Natural killer cell (primary cell): ENCODE data around the gene DENND5A. TPM values are rescaled to one million over a fixed set of nuclear protein-coding genes. Genes with fewer than 3 reads are reported as not detected.

Source experiments
- ATAC-seq, 3 donors: fragments of 150-1000 bp in 2 of 3; fragments of 200-7000 bp in 1 of 3; cut with Tn5 transposase; 1 replicate in 1 of 3; 2 replicates in 2 of 3; pipeline ENCODE4 v1.10.0; 2021; ENCODE audit warnings: mild to moderate bottlenecking in 2 of 3, moderate library complexity in 2 of 3
- DNase-seq, 2 donors: peaks; one replicate each; pipeline versions ENCODE4 v3.0.0 to v3.0.0-alpha.2; 2013 to 2021; ENCODE audit warnings: mixed read lengths in 1 of 2
- H3K27ac ChIP-seq: one replicate; pipeline ENCODE4 v1.5.1; 2013; ENCODE audit warnings: mild to moderate bottlenecking, low read length
- H3K27me3 ChIP-seq: one replicate; pipeline ENCODE4 v1.6.1; 2013; ENCODE audit warnings: low read length; ENCODE audit not compliant: control insufficient read depth, insufficient read depth
- H3K36me3 ChIP-seq: one replicate; pipeline ENCODE4 v1.6.1; 2013; ENCODE audit warnings: low read length; ENCODE audit not compliant: control insufficient read depth, insufficient read depth
- H3K4me1 ChIP-seq: one replicate; pipeline ENCODE4 v1.6.1; 2013; ENCODE audit warnings: low read length; ENCODE audit not compliant: control insufficient read depth, insufficient read depth
- H3K4me3 ChIP-seq: one replicate; pipeline ENCODE4 v1.5.1; 2013; ENCODE audit warnings: low read length
- H3K9me3 ChIP-seq: one replicate; pipeline ENCODE4 v1.6.1; 2013; ENCODE audit warnings: low read length; ENCODE audit not compliant: control insufficient read depth, insufficient read depth
- H3K27ac Mint-ChIP-seq, 2 donors: one replicate each; pipeline ENCODE4 v1.8.0; 2022; ENCODE audit warnings: mild to moderate bottlenecking in 2 of 2, mixed read lengths in 2 of 2, moderate library complexity in 1 of 2
- H3K27me3 Mint-ChIP-seq, 2 donors: one replicate each; pipeline ENCODE4 v1.8.0; 2022; ENCODE audit warnings: low read depth in 2 of 2, mixed read lengths in 2 of 2
- H3K36me3 Mint-ChIP-seq: one replicate; pipeline ENCODE4 v1.8.0; 2022; ENCODE audit warnings: mixed read lengths
- H3K4me1 Mint-ChIP-seq, 2 donors: one replicate each; pipeline ENCODE4 v1.8.0; 2022; ENCODE audit warnings: mixed read lengths in 2 of 2
- H3K4me3 Mint-ChIP-seq: one replicate; pipeline ENCODE4 v1.8.0; 2022; ENCODE audit warnings: mild to moderate bottlenecking, moderate library complexity, mixed read lengths
- H3K9me3 Mint-ChIP-seq, 2 donors: one replicate each; pipeline ENCODE4 v1.8.0; 2022; ENCODE audit warnings: mixed read lengths in 2 of 2
- WGBS: methylation state at CpG from one replicate; pipeline ENCODE4 v1.1.7; 2013; ENCODE audit warnings: missing lambda C conversion rate; ENCODE audit not compliant: insufficient coverage; 5-methylcytosine and 5-hydroxymethylcytosine counted together
- intact Hi-C: fragments of 100-400 bp; cut with micrococcal nuclease; formaldehyde crosslinking; loops from one replicate; pipeline ENCODE4 v1.14.2; 2022
- total RNA-seq, 4 donors: library from RNA; stranded (reverse); fragments of 120-200 nt in 1 of 4; gene quantifications; one replicate each; pipeline versions ENCODE4 v1.2.3 to v1.2.4, GENCODE V29; 2013 to 2022
- TF ChIP-seq, protein P1 (sequence below): fragments of 200-600 bp; IDR thresholded peaks from one replicate; pipeline ENCODE4 v1.8.0; 2022; ENCODE audit warnings: antibody characterized with exemption

DENND5A gene
- total RNA-seq, 3 donors from 2014 or later (not counting 1 experiment from before 2014, with no cell fraction given) = 23.8 to 42.5 (median 38.7) TPM

DNA sequence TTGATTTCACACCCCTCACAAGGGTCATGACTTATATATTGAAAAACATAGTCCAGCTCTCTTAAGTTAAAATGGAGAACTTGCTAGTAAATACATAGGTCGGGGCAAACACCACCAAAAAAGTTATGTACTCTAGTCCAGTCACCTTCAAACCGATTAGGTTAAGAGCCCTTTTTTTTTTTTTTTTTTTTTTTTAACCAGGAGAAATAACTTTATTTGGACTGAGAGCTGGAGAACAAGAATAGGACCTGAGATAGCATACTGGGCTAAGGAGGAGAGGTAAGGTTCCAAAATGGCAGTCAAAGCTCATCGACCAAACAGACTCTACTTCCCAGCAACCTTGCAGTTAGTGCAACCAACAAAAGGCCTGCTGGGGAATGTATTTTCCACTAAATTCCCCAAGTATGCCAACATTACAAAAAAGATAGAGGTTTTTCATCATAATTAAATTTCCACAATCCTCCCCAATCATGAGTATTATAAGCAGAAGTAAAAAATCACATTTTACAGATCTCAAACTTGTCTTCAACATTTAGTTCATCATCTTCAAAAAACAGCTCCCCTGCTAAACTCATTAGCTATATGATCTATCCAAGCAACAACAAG lies 45.4 kb upstream of the DENND5A start:
- Mint-ChIP-seq H3K9me3 (no peaks in the 10 kb centered on the region), H3K27me3 (no peaks in the 10 kb centered on the region), H3K36me3 (no peaks in the 10 kb centered on the region), H3K4me3 (no peak overlapping the region), H3K4me1 (peaks cover 46 to 48% of the 10 kb centered on the region in 2 donors), H3K27ac (no peak overlapping the region)
- Histone ChIP-seq H3K27ac (no peak overlapping the region), H3K36me3 (no peaks in the 10 kb centered on the region), H3K9me3 (no peaks in the 10 kb centered on the region), H3K27me3 (no peaks in the 10 kb centered on the region), H3K4me1 (peaks cover 17% of the 10 kb centered on the region), H3K4me3 (no peak overlapping the region)
- intact Hi-C loops = no loop called here
- no peak for DNase-seq
- no peak for ATAC-seq
- TF ChIP-seq, protein P1, sequence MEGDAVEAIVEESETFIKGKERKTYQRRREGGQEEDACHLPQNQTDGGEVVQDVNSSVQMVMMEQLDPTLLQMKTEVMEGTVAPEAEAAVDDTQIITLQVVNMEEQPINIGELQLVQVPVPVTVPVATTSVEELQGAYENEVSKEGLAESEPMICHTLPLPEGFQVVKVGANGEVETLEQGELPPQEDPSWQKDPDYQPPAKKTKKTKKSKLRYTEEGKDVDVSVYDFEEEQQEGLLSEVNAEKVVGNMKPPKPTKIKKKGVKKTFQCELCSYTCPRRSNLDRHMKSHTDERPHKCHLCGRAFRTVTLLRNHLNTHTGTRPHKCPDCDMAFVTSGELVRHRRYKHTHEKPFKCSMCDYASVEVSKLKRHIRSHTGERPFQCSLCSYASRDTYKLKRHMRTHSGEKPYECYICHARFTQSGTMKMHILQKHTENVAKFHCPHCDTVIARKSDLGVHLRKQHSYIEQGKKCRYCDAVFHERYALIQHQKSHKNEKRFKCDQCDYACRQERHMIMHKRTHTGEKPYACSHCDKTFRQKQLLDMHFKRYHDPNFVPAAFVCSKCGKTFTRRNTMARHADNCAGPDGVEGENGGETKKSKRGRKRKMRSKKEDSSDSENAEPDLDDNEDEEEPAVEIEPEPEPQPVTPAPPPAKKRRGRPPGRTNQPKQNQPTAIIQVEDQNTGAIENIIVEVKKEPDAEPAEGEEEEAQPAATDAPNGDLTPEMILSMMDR = no peak
- 100% methylated on average over 2 of the region's 3 CpGs for WGBS

DNA sequence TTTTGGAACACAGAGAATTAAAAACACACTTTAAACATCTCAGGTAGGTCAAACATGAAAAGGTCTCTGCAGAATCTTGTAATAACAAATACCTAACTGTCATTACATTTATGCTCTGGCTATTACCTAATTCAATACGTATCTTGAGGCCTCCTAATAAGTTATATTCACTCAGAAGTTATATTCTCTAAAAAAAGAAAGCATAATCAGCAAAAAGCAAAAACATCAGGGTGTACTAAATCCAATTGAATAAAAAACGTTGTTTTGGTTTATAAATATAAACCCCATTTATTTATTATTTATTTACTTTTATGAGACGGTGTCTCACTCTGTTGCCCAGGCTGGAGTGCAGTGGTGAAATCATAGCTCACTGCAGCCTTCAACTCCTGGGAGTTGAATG lies 39.0 kb upstream of the DENND5A start:
- TF ChIP-seq, protein P1 = no peak
- intact Hi-C loops = no loop called here
- no peaks in the 10 kb centered on the region for H3K27me3 ChIP-seq
- Mint-ChIP-seq H3K4me1 (peaks cover 19 to 23% of the 10 kb centered on the region in 2 donors), H3K36me3 (no peaks in the 10 kb centered on the region), H3K27ac (no peak overlapping the region), H3K27me3 (no peaks in the 10 kb centered on the region), H3K9me3 (no peaks in the 10 kb centered on the region), H3K4me3 (no peak overlapping the region)
- no peak overlapping the region for H3K27ac ChIP-seq
- H3K36me3 ChIP-seq = peaks cover 4% of the 10 kb centered on the region
- H3K9me3 ChIP-seq = no peaks in the 10 kb centered on the region
- no peak overlapping the region for H3K4me3 ChIP-seq
- ATAC-seq = no peak
- DNase-seq = no peak
- H3K4me1 ChIP-seq = no peaks in the 10 kb centered on the region
- 94% methylated on average over 1 of the region's 3 CpGs for WGBS

DNA sequence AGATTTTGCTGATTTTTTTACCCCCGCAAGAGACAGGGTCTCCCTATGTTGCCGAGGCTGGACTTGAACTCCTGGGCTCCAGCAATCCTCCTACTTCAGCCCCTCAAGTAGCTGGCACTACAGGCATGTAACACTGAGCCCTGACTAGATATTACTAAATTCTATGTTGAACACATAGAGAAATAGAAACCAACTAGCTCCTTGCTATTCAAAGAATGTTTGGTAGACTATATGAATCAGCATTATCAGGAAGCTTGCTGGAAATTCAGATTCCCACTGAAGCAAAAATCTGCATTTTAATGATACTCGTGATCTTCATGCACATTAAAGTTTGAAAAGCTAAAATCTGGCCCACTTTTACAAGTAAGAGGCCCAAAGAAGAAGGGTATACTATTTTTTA lies 37.3 kb upstream of the DENND5A start:
- WGBS = 89% methylated on average over 3 of the region's 3 CpGs
- Mint-ChIP-seq H3K27ac (no peak overlapping the region), H3K27me3 (no peaks in the 10 kb centered on the region), H3K4me1 (peaks cover 12 to 18% of the 10 kb centered on the region in 2 donors), H3K9me3 (no peaks in the 10 kb centered on the region), H3K36me3 (no peaks in the 10 kb centered on the region), H3K4me3 (no peak overlapping the region)
- intact Hi-C loops = no loop called here
- Histone ChIP-seq H3K9me3 (no peaks in the 10 kb centered on the region), H3K4me1 (no peaks in the 10 kb centered on the region), H3K4me3 (no peak overlapping the region), H3K27ac (no peak overlapping the region), H3K27me3 (no peaks in the 10 kb centered on the region), H3K36me3 (peaks cover 4% of the 10 kb centered on the region)
- DNase-seq (no peak), ATAC-seq (no peak)
- TF ChIP-seq, protein P1 = no peak

DNA sequence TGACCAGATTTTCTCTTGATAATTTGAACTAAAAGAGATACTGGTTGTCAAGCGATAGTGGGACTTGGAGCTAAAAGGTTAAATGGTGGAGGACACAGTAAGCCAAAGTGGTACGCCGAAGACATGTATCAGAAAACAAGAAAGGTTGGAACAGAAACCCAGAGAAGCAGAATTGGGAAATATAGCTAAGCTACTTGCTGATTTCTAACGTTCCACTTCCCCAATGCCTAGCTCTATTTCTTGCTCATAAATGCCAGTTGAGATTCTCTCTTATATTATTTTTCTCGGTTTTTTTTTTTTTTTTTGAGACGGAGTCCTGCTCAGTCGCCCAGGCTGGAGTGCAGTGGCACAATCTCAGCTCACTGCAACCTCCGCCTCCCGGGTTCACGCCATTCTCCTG lies 36.6 kb upstream of the DENND5A start:
- no peaks in the 10 kb centered on the region for H3K27me3 Mint-ChIP-seq

More for the DNA sequence above, 36.6 kb upstream of the DENND5A start:
- TF ChIP-seq, protein P1 = no peak
- Histone ChIP-seq H3K36me3 (peaks cover 4% of the 10 kb centered on the region), H3K4me1 (no peaks in the 10 kb centered on the region), H3K27ac (no peak overlapping the region), H3K27me3 (no peaks in the 10 kb centered on the region), H3K4me3 (no peak overlapping the region), H3K9me3 (no peaks in the 10 kb centered on the region)
- no peak for ATAC-seq
- Mint-ChIP-seq H3K4me1 (peaks cover 8 to 13% of the 10 kb centered on the region in 2 donors), H3K9me3 (no peaks in the 10 kb centered on the region), H3K36me3 (no peaks in the 10 kb centered on the region), H3K4me3 (no peak overlapping the region), H3K27ac (peak overlapping the region in 1 of 2 donors; percentile 8)
- 84% methylated on average over 10 of the region's 10 CpGs for WGBS
- DNase-seq = no peak
- intact Hi-C loops = no loop called here
